ENCODE data around the gene SYT3. TPM values are rescaled to one million over a fixed set of nuclear protein-coding genes. Genes with fewer than 3 reads are reported as not detected.

SYT3 gene
- not detected in 2 replicates for total RNA-seq

GRCh38 chr19:50639121-50640112 is at the start of gene SYT3:
SYT3 (minus strand) TSS chr19:50639881; CDS start chr19:50637411, 2,470 bp downstream.
- intact Hi-C loops (cut with micrococcal nuclease), result no loop called here

GRCh38 chr19:50688766-50689165 is 49.1 kb upstream of the SYT3 start:
- intact Hi-C loops (cut with micrococcal nuclease), result no loop called here

GRCh38 chr19:50686310-50687032 is 46.8 kb upstream of the SYT3 start:
- intact Hi-C loops (cut with micrococcal nuclease), result no loop called here

GRCh38 chr19:50679177-50680125 is 39.8 kb upstream of the SYT3 start:
- intact Hi-C loops (cut with micrococcal nuclease), result no loop called here

- intact Hi-C loops (cut with micrococcal nuclease), result no loop called here
These were observed 38.6 kb upstream of the SYT3 start for GRCh38 chr19:50678323-50678722.

- intact Hi-C loops (cut with micrococcal nuclease), result no loop called here
These were observed 38.0 kb upstream of the SYT3 start for GRCh38 chr19:50677636-50678035.

- intact Hi-C loops (cut with micrococcal nuclease), result no loop called here
These were observed 37.0 kb upstream of the SYT3 start for GRCh38 chr19:50676625-50677197.

- intact Hi-C loops (cut with micrococcal nuclease), result no loop called here
These were observed 33.4 kb upstream of the SYT3 start for GRCh38 chr19:50673118-50673517.

- intact Hi-C loops (cut with micrococcal nuclease), result no loop called here
These were observed 30.4 kb upstream of the SYT3 start for GRCh38 chr19:50670102-50670380.

- intact Hi-C loops (cut with micrococcal nuclease), result loop anchor here (1.0 kb wide), 1 partner anchor 114 kb away; no protein-coding TSS in a partner anchor
These were observed 29.8 kb upstream of the SYT3 start for GRCh38 chr19:50669302-50670101.

GRCh38 chr19:50668879-50669278 is 29.2 kb upstream of the SYT3 start:
- intact Hi-C loops (cut with micrococcal nuclease), result loop anchor here (1.0 kb wide), 1 partner anchor 114 kb away; no protein-coding TSS in a partner anchor

GRCh38 chr19:50668416-50668815 is 28.7 kb upstream of the SYT3 start:
- intact Hi-C loops (cut with micrococcal nuclease), result no loop called here

- intact Hi-C loops (cut with micrococcal nuclease), result no loop called here
These were observed 28.1 kb upstream of the SYT3 start for GRCh38 chr19:50667759-50668231.

- intact Hi-C loops (cut with micrococcal nuclease), result no loop called here
These were observed 27.6 kb upstream of the SYT3 start for GRCh38 chr19:50667177-50667758.

GRCh38 chr19:50666346-50667176 is 26.9 kb upstream of the SYT3 start:
- intact Hi-C loops (cut with micrococcal nuclease), result no loop called here

- intact Hi-C loops (cut with micrococcal nuclease), result no loop called here
These were observed 24.5 kb upstream of the SYT3 start for GRCh38 chr19:50664204-50664603.

- intact Hi-C loops (cut with micrococcal nuclease), result no loop called here
These were observed 23.8 kb upstream of the SYT3 start for GRCh38 chr19:50663482-50663790.

- intact Hi-C loops (cut with micrococcal nuclease), result no loop called here
These were observed 23.2 kb upstream of the SYT3 start for GRCh38 chr19:50662651-50663481.

Measured in T-helper 2 cell treated with Interferon-gamma antibody and Interleukin-4, amounts not matched to agents 100 ng/mL and 5 ng/mL, for 36 hours (primary cell).